Common myeloid progenitor, CD34-positive (primary cell): ENCODE results near the gene MRPS23.
A peak's percentile ranks its signal among the peaks of the same experiment; 100 is the strongest.

Source experiments
- CTCF ChIA-PET: fragments of 350-600 bp; sonication (Branson Sonifier 250); formaldehyde crosslinking; loops from one replicate; lab custom pipeline; 2021; ENCODE audit warnings: antibody characterized with exemption; lab: Charles Lee
- POLR2A ChIA-PET: fragments of 350-600 bp; sonication (Branson Sonifier 250); formaldehyde crosslinking; loops from one replicate; lab custom pipeline; 2021; ENCODE audit warnings: antibody characterized with exemption; lab: Charles Lee
- DNase-seq, 3 donors: peaks; one replicate each; pipeline versions ENCODE4 v3.0.0 to v3.0.0-alpha.2; 2013
- H3K27ac ChIP-seq, 2 experiments: 1 replicate in 1 of 2; 2 replicates in 1 of 2; pipeline ENCODE4 v1.7.0; 2013; ENCODE audit warnings: inconsistent platforms in 2 of 2, low read length in 2 of 2, mild to moderate bottlenecking in 2 of 2, low read depth in 1 of 2, moderate library complexity in 1 of 2; ENCODE audit not compliant: severe bottlenecking in 2 of 2, insufficient read depth in 1 of 2, poor library complexity in 1 of 2
- H3K27me3 ChIP-seq, 5 experiments: replicated peaks in 2 of 5; 1 replicate in 3 of 5; 2 replicates in 2 of 5; pipeline versions ENCODE4 v1.6.1 to v1.7.0; 2013; ENCODE audit warnings: low read length in 4 of 5, mild to moderate bottlenecking in 2 of 5, moderate library complexity in 2 of 5, inconsistent platforms in 1 of 5; ENCODE audit not compliant: insufficient read depth in 5 of 5, control insufficient read depth in 4 of 5
- H3K36me3 ChIP-seq, 4 experiments: 1 replicate in 2 of 4; 2 replicates in 2 of 4; pipeline versions ENCODE4 v1.6.1 to v1.7.0; 2013; ENCODE audit warnings: low read length in 3 of 4, control low read depth in 1 of 4, mild to moderate bottlenecking in 1 of 4; ENCODE audit not compliant: control insufficient read depth in 4 of 4, insufficient read depth in 4 of 4
- H3K4me1 ChIP-seq, 4 experiments: 1 replicate in 3 of 4; 2 replicates in 1 of 4; pipeline versions ENCODE4 v1.6.1 to v1.7.1; 2013; ENCODE audit warnings: low read length in 3 of 4, mild to moderate bottlenecking in 3 of 4, control low read depth in 1 of 4, inconsistent platforms in 1 of 4, moderate library complexity in 1 of 4; ENCODE audit not compliant: control insufficient read depth in 4 of 4, insufficient read depth in 4 of 4; ENCODE audit errors: control extremely low read depth in 1 of 4
- H3K4me3 ChIP-seq, 7 experiments: 1 replicate in 4 of 7; 2 replicates in 3 of 7; pipeline versions ENCODE4 v1.5.1 to v1.7.0; 2013; ENCODE audit warnings: mild to moderate bottlenecking in 7 of 7, low read length in 6 of 7, moderate library complexity in 6 of 7, inconsistent platforms in 2 of 7, low read depth in 2 of 7, control low read depth in 1 of 7; ENCODE audit not compliant: insufficient read depth in 4 of 7, control insufficient read depth in 1 of 7; ENCODE audit errors: extremely low read depth in 1 of 7
- H3K9me3 ChIP-seq, 5 experiments: 1 replicate in 4 of 5; 2 replicates in 1 of 5; pipeline versions ENCODE4 v1.6.1 to v1.7.1; 2013; ENCODE audit warnings: low read length in 4 of 5, mild to moderate bottlenecking in 2 of 5, inconsistent platforms in 1 of 5, low read depth in 1 of 5, moderate library complexity in 1 of 5; ENCODE audit not compliant: control insufficient read depth in 4 of 5, insufficient read depth in 2 of 5; ENCODE audit errors: control extremely low read depth in 1 of 5
- WGBS: methylation state at CpG from one replicate; pipeline ENCODE4 v1.1.5; 2013; ENCODE audit not compliant: insufficient coverage; 5-methylcytosine and 5-hydroxymethylcytosine counted together

MRPS23 gene

GRCh38 chr17:57892820-57893595 is 43.2 kb upstream of the MRPS23 start:
- Histone ChIP-seq H3K36me3 (no peaks in the 10 kb centered on the region), H3K9me3 (no peaks in the 10 kb centered on the region), H3K4me3 (peak overlapping the region in 5 of 7 experiments; percentile 19 to 52 (median 31)), H3K4me1 (peaks cover 0 to 56% (median 45%) of the 10 kb centered on the region in 4 experiments), H3K27ac (peak overlapping the region; percentile 33 to 69), H3K27me3 (no peaks in the 10 kb centered on the region)
- DNase-seq: peak; percentile 86 to 95 (median 95)
- WGBS: 7% methylated on average over 16 of the region's 16 CpGs
- POLR2A ChIA-PET: interaction anchor here (0.7 to 0.9 kb wide), 2 partner anchors 32 to 105 kb away, joined by 4 to 5 read pairs; no protein-coding TSS in a partner anchor
- CTCF ChIA-PET: interaction anchor here (0.7 to 4.9 kb wide), 21 partner anchors 8 to 107 kb away, joined by 3 to 37 read pairs (median 4); no protein-coding TSS in a partner anchor

GRCh38 chr17:57892146-57892819 is 42.4 kb upstream of the MRPS23 start:
- Histone ChIP-seq H3K36me3 (no peaks in the 10 kb centered on the region), H3K4me3 (peak overlapping the region in 2 of 7 experiments; percentile 31 to 52), H3K27ac (peak overlapping the region in 1 of 2 experiments; percentile 69), H3K9me3 (no peaks in the 10 kb centered on the region), H3K27me3 (no peaks in the 10 kb centered on the region), H3K4me1 (peaks cover 0 to 54% (median 43%) of the 10 kb centered on the region in 4 experiments)
- CTCF ChIA-PET: interaction anchor here (0.6 to 4.9 kb wide), 17 partner anchors 8 to 107 kb away, joined by 3 to 37 read pairs (median 4); no protein-coding TSS in a partner anchor
- 82% methylated on average over 6 of the region's 6 CpGs for WGBS
- POLR2A ChIA-PET: interaction anchor here (0.6 to 0.7 kb wide), 2 partner anchors 24 to 106 kb away, joined by 3 to 5 read pairs; no protein-coding TSS in a partner anchor
- DNase-seq: peak; percentile 72 to 83 (median 77)

DNA sequence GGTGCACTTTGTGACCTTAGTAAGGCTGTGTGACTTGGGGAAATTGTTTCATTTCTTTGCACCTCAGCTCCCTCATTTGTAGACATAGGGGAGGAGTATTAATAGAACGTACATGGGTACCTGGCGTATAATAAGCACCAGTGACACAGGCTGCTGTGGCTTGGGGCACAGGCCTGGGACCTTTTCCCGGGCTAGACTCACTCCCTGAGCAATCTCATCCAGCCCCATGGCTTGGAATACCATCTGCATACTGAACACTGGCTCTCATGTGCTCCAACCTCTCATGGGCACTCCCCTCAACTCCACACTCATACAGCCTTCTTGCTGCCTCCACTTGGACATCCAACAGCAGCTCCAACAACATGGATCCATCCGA is 41.0 kb upstream of the MRPS23 start:
- H3K27me3 ChIP-seq: no peaks in the 10 kb centered on the region
- no peak for DNase-seq
- ChIA-PET POLR2A (no interaction called here), CTCF (interaction anchor here (0.9 to 4.9 kb wide), 11 partner anchors 7 to 106 kb away, joined by 3 to 37 read pairs (median 4); no protein-coding TSS in a partner anchor)
- no peak overlapping the region for H3K27ac ChIP-seq
- no peaks in the 10 kb centered on the region for H3K9me3 ChIP-seq
- H3K4me3 ChIP-seq: no peak overlapping the region
- WGBS: 100% methylated on average over 2 of the region's 4 CpGs
- no peaks in the 10 kb centered on the region for H3K36me3 ChIP-seq
- peaks cover 0 to 52% (median 43%) of the 10 kb centered on the region in 4 experiments for H3K4me1 ChIP-seq

DNA sequence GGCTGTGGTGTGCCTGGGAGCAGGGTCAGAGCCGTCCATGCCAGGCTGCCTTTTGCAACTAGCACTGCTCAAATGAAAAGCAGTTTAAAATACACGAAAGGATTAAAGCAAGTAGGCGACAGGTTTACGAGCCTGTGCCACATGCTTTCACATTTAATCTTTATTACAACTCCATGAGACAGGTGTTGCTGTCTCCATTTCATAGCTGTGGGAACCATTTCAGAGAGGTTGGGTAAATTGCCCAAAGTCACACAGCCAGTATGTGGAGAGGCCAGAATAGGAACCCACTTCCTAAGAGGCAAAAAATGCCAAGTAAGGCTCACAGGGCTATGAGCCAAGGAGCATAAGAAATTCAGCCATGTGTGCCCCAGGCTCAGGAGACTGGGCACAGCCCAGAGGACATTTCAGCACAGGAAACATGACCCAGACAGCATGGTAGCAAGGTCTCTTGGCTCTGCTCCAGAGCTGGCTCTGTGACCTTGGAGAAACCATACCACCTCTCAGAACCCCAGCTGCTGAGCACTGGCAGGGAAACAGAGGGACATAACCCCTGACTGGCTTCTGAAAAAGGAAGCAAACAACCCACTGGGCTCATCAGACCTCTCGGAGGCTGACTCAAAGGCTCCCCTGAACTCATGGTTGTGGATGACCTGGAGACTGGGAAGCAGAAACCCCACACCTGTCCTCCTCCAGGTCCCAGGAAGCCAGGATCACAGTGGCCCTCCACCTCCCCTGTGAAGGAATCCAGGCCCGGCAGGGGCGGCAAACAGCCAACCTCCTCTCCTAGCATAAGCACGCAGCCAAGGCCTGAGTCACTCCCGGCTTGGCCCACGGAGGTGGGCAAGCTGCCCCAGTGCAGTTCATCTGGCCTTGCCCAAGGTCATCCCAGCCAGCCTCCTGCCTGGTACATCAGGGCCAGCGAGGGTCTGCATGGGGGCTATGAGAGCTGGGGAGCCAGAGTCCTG is 40.3 kb upstream of the MRPS23 start:
- CTCF ChIA-PET: interaction anchor here (0.8 to 4.9 kb wide), 10 partner anchors 8 to 107 kb away, joined by 3 to 37 read pairs (median 4); no protein-coding TSS in a partner anchor
- POLR2A ChIA-PET: no interaction called here
- Histone ChIP-seq H3K9me3 (no peaks in the 10 kb centered on the region), H3K27me3 (no peaks in the 10 kb centered on the region), H3K36me3 (no peaks in the 10 kb centered on the region), H3K4me3 (no peak overlapping the region), H3K27ac (no peak overlapping the region), H3K4me1 (peaks cover 0 to 46% (median 38%) of the 10 kb centered on the region in 4 experiments)
- 91% methylated on average over 7 of the region's 11 CpGs for WGBS
- no peak for DNase-seq

DNA sequence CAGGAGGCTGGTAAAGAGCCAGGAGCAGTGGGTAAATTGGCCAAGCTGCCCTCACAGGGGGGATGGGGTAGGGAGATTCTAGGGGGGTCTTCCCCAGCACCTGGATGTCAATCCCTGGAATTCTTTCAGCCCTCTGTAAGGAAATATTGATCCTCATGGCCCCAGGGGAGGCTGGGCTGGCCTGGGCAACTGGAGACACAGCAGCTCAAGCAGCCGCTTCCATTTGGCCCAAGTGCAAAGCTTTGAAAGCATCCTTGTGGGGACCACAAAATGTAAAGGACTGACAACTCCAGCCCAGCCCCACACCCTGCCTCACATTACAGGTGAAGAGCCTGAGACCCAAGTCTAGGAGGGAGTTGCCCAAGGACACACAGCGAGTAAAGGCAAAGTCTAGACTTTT is 39.4 kb upstream of the MRPS23 start:
- peaks cover 0 to 37% (median 35%) of the 10 kb centered on the region in 4 experiments for H3K4me1 ChIP-seq
- POLR2A ChIA-PET: no interaction called here
- WGBS: 100% methylated on average over 1 of the region's 2 CpGs

More for the DNA sequence above, 39.4 kb upstream of the MRPS23 start:
- CTCF ChIA-PET: interaction anchor here (2.0 to 4.9 kb wide), 5 partner anchors 9 to 32 kb away, joined by 4 to 37 read pairs (median 12); no protein-coding TSS in a partner anchor
- no peak overlapping the region for H3K27ac ChIP-seq
- DNase-seq: no peak
- H3K36me3 ChIP-seq: no peaks in the 10 kb centered on the region
- no peaks in the 10 kb centered on the region for H3K27me3 ChIP-seq
- H3K4me3 ChIP-seq: no peak overlapping the region
- H3K9me3 ChIP-seq: no peaks in the 10 kb centered on the region
